HG02852 (cell line): ENCODE measurements around the gene PPP4C.

Source experiments
- ATAC-seq: cut with Tn5 transposase; IDR thresholded peaks from one replicate; pipeline ENCODE4 v1.9.1; 2021; ENCODE audit warnings: mild to moderate bottlenecking, moderate library complexity; ENCODE audit not compliant: unreplicated experiment

PPP4C gene

DNA sequence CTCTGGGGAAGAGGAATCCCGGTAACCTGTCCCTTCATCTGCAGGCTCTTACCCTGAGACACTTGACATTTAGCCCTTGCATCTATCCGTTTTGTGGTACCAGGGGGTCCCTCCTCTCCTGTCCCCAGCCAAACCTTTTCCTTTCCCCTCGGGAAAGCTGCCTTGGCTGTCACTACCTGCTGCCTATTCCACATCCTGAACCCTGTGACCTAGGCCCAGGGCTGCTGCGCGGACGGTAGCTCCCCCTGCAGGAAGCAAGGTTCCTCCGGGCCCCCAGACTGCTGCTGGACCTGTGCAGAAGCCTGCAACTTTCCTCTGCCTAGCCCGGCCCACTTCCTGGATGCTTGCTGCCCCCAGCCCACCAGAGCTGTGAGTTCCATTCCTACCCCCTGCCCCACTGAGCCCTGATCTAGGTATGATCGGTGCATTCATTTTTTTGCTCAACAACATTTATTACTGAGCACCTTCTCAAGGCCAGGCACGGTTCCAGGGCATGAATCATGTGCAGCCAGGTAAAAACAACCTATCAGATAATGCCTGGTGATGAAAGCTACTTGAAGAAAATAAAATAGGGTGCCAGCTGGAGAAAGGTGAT, 20.7 kb upstream of the PPP4C start:
- ATAC-seq, result no peak

DNA sequence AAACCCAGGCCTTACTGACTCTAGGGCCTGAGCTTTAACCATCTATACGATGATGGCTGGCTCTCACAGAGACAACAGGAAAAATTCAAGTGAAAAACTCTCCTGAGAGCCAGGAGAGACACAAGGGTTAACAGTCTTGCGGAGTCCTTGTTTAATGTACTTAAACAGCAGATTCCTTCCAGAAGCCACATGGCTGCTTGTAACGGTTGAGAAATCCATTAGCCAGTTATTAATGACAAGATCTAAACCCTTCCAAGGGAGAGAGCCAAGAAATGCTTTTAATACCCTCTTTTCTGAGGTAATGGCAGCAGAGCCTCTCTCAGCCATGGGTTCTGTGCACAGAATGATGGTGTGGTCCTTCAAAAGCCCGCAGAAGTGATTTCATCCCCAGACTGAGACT, 15.4 kb upstream of the PPP4C start:
- ATAC-seq, result no peak

DNA sequence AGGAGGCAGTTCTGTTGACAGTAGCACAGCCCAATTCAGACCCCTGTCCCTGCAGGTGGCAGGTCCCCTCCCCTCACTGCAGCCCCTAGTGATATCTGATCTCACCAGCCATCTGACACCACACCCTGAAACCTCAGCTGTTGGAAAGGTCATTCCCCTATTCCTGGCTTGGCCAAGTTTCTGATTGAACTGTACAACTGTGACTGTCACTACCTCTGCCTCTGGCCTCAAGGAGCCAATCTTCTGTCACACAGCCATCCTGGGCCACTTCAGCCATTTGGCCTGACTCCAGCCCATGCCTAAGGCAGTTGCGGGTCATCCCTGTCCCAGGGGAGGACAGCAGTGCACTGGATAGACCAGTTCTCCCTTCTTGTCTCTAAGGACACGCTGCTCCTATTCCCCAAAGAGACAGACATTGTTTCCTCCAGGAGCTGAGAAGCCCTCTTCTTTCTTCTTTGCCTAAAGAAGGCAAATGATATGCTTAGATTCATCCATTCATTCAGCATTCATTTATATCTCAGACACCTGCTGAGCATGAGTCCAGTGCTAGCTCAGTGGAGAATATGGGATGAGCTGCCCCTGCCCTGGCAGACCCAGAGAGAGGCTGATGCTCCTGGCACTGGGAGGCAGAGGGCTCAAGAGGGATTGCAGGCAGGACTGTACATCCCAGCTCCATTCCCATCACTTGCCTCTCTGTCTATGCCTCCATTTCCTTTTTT, 14.8 kb upstream of the PPP4C start:
- ATAC-seq, result no peak

DNA sequence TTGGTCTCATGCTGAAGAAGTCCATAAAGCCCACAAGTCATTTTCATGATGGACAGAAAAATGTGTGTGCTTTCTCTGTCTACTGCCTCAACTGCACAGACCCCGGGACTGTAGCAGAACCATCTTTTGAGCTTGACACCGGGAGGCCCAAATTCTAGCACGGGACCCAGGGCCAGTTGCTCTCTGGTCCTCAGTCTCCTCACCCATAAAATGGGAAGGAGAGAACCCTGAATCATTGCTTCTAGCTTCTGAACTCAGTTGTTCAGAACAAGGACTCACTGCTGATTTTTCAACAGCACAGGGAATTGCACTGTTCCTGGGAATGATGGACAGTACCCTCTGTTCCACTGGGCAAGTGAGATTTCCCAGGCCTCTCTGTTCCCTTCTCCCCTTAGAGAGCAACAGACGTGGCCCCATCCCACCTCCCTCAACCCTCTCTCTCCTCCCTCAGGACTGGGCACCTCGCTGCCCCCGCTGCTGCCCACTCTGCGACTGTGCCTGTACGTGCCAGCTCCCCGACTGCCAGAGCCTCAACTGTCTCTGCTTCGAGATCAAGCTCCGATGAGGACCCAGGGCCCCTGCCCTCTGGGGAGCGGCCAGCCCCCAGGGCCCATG, 12.4 kb upstream of the PPP4C start:
- ATAC-seq, result no peak

DNA sequence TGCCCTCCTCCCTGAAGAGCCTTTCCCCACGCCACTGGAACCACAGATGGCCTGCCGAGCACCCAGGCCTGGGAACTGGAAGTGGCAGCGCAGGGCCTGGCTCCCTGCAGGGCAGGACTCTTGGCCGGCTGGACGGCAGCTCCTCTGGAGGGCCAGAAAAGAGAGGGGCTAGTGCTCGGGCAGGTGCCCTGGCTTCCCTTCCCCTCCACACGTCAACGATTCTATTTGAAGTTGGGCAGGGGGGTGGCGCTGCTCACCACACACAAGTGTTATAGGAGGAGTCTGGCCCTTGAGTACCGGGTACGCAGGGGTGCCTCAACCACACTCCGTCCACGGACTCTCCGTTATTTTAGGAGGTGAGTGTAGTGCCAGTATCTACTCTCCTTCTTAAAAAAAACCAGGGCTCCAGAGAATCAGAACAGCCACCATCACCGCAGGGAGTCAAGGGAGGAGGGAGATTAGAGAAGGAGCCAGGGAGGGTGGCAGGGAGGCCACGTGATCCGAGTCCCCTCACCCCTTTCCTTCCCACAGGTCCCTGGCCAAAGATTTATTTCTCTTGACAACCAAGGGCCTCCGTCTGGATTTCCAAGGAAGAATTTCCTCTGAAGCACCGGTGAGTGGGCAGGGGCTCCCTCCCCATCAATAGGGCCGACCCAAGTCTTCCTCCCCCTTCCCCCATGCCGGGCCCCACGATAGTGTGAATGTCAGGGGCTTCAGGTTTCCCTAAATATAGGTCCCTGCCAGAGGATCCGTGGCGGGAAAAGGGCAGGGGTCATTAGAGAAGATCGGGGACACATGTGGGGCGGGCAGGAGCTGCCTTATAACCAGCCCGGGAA, 11.7 kb upstream of the PPP4C start:
- no peak for ATAC-seq

DNA sequence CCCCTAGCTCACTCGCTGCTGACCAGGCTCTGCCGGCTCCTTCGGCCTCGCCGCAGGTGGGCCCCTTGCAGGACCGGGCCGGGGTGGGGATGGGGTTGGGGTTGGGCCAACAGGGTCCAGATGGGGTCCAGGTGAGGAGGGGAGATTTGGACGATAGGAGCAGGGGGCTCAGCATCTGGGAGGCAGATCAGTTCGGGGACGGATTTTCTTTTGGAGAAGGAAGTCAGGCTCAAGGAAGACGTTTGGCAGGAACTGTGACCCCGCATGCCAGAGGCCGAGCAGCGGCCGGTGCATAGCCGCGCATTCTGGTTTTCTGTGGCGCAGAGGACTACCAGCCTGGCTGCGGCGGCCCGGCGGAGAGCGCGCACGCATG, 11.1 kb upstream of the PPP4C start:
- ATAC-seq, result no peak

DNA sequence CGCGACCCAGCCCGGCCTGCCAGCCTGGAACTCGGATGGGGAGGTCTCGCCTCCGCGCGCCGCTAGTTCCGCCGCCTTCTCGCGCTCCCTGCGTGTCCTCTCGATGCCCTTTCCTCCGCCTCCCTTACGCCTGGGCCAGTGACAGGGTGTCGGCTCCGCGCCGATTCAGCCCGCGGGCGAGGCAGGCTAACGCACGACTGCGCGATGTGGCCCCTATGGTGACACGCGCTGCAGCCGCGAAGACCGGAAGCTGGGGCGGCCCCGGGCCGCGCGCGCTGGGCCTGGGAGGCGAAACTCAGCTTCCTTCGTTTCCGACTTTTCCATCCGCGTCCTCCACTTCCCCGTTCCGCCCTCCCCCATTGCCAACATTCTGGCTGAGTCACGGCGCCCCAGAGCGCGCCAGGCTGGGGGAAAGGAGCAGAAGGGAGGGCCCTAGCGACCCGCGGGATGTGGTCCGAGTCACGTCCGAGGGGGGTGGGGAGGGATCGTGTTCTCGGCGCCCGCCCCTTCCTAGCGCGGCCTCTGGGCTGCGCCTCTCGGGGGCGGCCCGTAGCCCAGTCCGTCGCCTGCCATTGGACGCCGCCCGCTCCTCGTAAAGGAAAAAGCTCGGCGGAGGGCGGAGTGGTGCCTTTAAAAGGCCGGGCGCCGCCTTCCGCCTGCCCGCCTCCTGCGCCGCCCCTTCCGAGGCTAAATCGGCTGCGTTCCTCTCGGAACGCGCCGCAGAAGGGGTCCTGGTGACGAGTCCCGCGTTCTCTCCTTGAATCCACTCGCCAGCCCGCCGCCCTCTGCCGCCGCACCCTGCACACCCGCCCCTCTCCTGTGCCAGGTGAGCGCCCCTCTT, 10.5 kb upstream of the PPP4C start, which contains the start of gene ALDOA:
ALDOA (plus strand) TSS at position 659 of the 841 bp plus-strand sequence. CDS start 1,138 bp downstream, outside the sequence.
- peak; percentile 77 for ATAC-seq

DNA sequence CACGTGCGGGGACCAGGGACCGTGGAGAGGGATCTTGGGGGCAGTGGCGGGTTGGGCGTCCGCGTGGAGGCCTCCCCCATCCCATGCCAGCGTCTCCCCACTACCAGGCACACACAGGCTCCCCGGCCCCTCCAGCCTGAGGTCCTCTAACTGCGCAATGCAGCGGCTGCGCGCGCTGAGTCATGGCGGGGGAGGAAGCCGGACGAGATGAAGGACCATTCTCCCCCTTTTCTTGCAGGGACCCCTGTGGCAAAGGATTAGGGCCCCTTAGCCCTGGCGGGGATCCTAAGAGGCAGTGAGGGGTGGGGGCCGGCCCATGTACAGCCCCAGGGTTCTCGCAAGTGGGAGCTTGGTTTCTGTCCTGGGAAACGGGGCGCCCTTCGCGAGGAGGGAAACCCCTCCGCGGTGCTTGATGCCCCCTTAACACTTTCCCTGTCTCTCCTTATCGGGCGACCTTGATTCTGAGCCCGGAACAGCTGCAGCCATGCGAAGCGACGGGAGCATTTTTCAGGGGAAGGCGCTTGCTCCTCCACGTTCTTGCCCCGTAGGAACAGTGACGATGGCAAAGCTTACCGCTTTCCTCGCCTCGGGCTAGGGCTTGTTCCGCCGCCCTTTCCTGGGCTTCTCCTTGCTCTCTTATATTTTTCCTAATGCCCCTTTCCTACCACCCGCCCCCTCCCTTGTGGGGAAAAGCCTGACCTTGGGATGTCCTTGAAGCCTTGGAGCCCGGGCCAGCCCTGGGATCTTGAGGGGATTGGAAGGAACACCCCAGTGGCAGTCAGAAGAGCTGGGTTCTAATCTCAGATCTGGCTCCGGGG, 9.6 kb upstream of the PPP4C start:
- no peak for ATAC-seq

DNA sequence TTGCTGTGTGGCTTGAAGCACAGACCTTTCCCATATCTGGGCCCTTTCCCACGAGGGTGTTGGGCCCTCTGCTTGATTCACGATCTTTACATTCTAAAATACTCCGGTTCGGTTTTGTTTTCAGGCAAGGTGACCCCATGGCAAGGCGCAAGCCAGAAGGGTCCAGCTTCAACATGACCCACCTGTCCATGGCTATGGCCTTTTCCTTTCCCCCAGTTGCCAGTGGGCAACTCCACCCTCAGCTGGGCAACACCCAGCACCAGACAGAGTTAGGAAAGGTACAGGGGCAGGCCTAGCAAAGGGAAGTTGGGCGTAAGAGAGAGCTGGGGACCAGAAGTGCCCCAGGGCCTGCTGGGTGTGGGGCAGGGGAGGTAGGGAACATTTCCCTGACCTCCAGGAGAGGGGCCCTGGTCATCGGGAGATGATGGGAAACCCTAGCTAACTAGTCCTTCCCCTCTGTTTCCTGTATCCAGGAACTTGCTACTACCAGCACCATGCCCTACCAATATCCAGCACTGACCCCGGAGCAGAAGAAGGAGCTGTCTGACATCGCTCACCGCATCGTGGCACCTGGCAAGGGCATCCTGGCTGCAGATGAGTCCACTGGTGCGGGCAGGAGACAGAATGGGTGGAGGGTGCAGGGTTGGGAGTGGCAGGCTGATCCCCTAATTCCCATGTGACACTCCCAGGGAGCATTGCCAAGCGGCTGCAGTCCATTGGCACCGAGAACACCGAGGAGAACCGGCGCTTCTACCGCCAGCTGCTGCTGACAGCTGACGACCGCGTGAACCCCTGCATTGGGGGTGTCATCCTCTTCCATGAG, 8.8 kb upstream of the PPP4C start:
- ATAC-seq, result no peak

DNA sequence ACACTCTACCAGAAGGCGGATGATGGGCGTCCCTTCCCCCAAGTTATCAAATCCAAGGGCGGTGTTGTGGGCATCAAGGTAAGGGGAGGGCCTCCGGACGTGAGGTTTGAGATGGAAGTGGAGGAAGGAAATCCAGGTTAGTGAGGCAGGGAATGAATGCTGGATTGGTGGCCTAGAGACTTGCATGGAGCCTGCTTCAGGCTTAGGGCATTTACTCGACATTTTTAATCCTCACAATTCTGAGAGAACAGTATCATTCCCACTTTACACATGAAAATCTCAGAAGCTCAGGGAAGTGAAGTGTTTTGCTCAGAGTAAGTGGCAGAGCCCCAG, 8.2 kb upstream of the PPP4C start:
- no peak for ATAC-seq

DNA sequence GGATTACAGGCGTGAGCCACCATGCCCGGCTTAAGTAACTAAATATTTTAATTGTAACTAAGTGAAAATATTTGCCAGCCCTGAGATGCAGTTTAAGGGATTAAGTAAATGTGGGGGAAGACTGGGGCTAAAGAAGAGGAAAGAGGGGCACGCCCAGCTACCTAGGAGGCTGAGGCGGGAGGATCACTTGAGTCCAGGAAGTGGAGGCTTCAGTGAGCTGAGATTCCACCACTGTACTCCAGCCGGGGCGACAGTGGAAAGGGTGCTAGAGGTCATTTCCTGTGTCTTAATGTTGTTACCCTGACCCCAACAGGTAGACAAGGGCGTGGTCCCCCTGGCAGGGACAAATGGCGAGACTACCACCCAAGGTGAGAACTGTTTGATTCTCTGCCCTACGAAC, 7.5 kb upstream of the PPP4C start:
- ATAC-seq, result no peak

DNA sequence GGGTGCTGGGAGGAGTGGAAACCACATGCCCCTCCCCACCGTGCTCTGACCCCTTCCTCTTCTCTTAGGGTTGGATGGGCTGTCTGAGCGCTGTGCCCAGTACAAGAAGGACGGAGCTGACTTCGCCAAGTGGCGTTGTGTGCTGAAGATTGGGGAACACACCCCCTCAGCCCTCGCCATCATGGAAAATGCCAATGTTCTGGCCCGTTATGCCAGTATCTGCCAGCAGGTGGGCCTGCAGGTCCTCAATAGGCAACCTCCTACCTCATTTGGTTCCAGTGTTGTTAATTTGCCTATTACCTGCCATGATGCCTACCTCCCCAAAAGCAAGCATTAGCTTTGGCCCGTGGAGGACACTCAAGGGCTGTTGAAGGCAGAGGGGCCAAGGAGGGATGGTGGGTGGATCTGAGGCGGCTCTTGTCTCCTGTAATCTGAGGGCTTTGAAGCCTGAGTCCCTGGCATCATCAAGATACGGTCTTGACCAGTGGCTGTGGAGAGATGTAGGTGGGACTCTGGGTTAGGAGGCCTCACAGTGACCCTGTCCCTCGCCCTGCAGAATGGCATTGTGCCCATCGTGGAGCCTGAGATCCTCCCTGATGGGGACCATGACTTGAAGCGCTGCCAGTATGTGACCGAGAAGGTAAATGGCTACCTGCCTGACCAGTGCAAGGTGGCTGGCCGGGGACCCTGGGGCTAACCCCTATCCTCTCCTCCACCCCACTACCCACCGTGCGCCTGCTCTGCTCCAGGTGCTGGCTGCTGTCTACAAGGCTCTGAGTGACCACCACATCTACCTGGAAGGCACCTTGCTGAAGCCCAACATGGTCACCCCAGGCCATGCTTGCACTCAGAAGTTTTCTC, 6.8 kb upstream of the PPP4C start:
- ATAC-seq, result no peak

DNA sequence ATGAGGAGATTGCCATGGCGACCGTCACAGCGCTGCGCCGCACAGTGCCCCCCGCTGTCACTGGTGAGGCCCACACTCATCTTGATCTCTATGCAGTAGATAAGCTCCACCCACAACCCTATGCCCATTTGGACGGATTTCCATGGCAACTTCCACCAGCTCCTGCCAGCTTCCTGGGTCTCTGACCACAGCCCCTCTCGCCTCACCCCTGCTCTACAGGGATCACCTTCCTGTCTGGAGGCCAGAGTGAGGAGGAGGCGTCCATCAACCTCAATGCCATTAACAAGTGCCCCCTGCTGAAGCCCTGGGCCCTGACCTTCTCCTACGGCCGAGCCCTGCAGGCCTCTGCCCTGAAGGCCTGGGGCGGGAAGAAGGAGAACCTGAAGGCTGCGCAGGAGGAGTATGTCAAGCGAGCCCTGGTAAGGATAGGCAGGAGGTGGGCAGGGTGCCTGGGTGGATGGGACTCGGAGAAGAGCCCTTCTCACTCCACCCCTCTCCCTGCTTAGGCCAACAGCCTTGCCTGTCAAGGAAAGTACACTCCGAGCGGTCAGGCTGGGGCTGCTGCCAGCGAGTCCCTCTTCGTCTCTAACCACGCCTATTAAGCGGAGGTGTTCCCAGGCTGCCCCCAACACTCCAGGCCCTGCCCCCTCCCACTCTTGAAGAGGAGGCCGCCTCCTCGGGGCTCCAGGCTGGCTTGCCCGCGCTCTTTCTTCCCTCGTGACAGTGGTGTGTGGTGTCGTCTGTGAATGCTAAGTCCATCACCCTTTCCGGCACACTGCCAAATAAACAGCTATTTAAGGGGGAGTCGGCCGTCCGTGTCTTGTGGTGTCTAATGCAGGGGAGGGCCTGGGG, 6.0 kb upstream of the PPP4C start:
- ATAC-seq, result no peak

DNA sequence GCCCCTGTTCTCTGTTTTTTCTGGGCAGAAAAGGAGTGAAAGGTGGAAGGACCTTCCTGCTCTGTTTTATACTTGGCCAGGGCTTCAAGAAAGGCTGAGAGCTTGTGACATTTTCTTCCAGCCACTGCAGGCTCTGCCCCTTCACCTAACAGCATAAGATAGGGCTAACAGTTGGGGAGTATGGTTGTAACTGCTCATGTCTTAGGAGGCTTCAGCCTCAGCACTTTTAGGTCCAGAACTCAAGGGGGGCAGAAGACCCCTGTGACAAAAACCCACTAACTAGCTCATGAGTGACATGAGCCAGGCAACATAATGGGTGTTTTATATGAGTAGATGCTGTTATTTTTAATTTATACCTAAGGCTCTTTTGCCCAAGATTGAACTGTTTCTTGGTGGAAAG, 5.3 kb upstream of the PPP4C start:
- no peak for ATAC-seq

DNA sequence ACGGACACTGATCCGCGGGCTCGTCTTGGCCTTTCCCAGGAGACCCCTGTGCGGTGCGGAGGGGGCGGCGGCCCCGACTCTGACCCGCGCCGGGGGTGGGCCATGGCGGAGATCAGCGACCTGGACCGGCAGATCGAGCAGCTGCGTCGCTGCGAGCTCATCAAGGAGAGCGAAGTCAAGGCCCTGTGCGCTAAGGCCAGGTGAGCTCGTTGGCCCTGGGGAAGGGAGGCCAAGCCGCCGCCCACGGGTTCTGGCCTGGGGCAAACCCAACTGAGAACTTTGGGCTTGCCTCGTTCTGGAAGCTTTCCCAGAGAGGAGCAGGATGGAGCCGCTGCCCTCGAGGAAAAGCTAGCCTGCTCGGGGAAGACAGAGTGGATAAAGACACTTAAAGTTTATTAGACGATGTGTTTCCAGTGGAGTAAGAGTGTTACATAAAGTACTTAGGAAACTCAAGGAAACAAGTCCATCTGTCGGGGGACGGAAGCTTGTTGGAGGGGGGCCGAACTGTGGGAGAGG, 540 bp downstream of the PPP4C start:
- ATAC-seq, result peak; percentile 23

DNA sequence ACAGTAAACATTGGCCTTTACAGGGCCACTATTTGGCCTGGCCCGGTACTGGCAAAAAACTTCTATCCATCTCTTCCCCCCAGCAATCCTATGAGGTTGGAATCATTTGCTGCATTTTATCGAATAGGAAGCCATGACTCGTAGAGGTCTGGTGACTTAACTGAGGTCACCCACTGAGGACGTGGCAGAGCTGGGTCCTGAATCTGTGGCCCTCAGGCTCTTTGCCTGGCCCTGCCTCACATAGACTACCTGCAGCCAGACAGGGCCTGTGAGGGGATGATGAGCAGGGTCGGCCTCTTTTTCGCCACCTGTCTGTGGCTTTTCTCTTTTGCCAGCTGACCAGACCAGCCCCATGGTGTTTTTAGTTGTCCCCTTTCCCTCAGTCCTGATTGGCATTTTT, 1.9 kb downstream of the PPP4C start:
- ATAC-seq, result no peak

DNA sequence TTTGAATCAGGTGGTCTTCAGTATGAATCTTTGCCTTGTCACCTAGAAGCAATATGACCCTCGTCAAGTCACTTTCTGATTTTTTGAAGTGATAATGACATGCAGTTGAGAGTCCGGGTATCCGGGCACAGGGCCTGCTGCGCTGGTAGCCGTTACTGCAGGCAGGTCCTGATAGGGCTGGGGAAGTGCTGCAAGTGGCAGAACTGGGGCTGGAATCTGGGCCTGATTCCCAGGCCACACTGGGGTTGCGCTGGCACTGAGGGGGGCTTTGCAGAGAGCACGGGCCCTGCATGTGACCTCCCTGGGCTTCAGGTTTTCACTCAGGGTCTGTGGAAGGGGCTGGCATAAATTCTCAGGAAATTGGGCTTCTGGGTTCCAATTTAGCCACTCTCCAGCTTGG, 3.0 kb downstream of the PPP4C start:
- no peak for ATAC-seq
